HepG2 (cell line): ENCODE data around the gene MAPK1. TPM values are rescaled to one million over a fixed set of nuclear protein-coding genes. Genes with fewer than 3 reads are reported as not detected.

Experiments used
- ATAC-seq: fragments of 200-7000 bp; cut with Tn5 transposase; 3 replicates; pipeline ENCODE4 v1.9.1; 2020; ENCODE audit warnings: mild to moderate bottlenecking, moderate library complexity
- BruUV-seq: library from RNA; stranded (reverse); fragments of 400-500 nt; replicated peaks from 2 replicates; lab custom pipeline; 2021; lab: Mats Ljungman, UMichigan
- CTCF ChIA-PET: fragments of 300-600 bp; formaldehyde crosslinking; extraction: SDS; loops from one replicate; lab custom pipeline; 2021; ENCODE audit warnings: low total read pairs, inconsistent platforms, low intra/inter-chr PET ratio; lab: Yijun Ruan, JAX
- POLR2A ChIA-PET: fragments of 350-600 bp; sonication (Branson Sonifier 250); formaldehyde crosslinking; loops from one replicate; lab custom pipeline; 2020; ENCODE audit warnings: antibody characterized with exemption, inconsistent platforms; lab: Yijun Ruan, JAX
- DNase-seq: peaks from one replicate; pipeline ENCODE4 v3.0.0-alpha.2; 2015; ENCODE audit warnings: low spot score
- FAIRE-seq: peaks from 3 replicates; lab custom pipeline; 2011; peaks lifted over from hg19 to GRCh38; lab: Jason Lieb, UNC
- H2AFZ ChIP-seq: one replicate; pipeline ENCODE4 v1.6.1; 2011; ENCODE audit warnings: low read length, inconsistent platforms
- H3K27ac ChIP-seq: fragments of 300-600 bp; 3 replicates; pipeline ENCODE4 v1.8.0; 2011; ENCODE audit warnings: mixed run types, mild to moderate bottlenecking, mixed read lengths, low read length, inconsistent platforms; ENCODE audit not compliant: insufficient read depth; ENCODE audit errors: extremely low read length
- H3K27me3 ChIP-seq, 2 experiments: fragments of 200-600 bp in 1 of 2; 2 replicates in 1 of 2; 3 replicates in 1 of 2; pipeline versions ENCODE4 v1.6.0 to v1.8.0; 2011; ENCODE audit warnings: low read length in 2 of 2, mild to moderate bottlenecking in 2 of 2, moderate library complexity in 2 of 2, inconsistent platforms in 1 of 2; ENCODE audit not compliant: insufficient read depth in 2 of 2, control insufficient read depth in 1 of 2
- H3K36me3 ChIP-seq, 2 experiments: fragments of 200-600 bp in 1 of 2; replicated peaks in 1 of 2; 2 replicates in 1 of 2; 3 replicates in 1 of 2; pipeline versions ENCODE4 v1.5.1 to v1.8.0; 2011; ENCODE audit warnings: low read length in 2 of 2, inconsistent platforms in 1 of 2; ENCODE audit not compliant: insufficient read depth in 2 of 2, control insufficient read depth in 1 of 2
- H3K4me1 ChIP-seq: 2 replicates; pipeline ENCODE4 v1.5.1; 2012; ENCODE audit warnings: low read length, inconsistent platforms; ENCODE audit not compliant: insufficient read depth
- H3K4me2 ChIP-seq: 2 replicates; pipeline ENCODE4 v1.6.0; 2011; ENCODE audit warnings: low read depth, low read length, inconsistent platforms
- H3K4me3 ChIP-seq, 3 experiments: fragments of 200-600 bp in 1 of 3; sonication (generic), shearing (Covaris generic) in 1 of 3; replicated peaks in 1 of 3; 2 replicates each; pipeline ENCODE4 v1.5.1; 2011 to 2016; ENCODE audit warnings: low read length in 3 of 3, inconsistent platforms in 2 of 3, low read depth in 2 of 3, mild to moderate bottlenecking in 2 of 3, control low read depth in 1 of 3, mixed read lengths in 1 of 3; ENCODE audit not compliant: insufficient read depth in 1 of 3
- H3K79me2 ChIP-seq: one replicate; pipeline ENCODE4 v1.6.1; 2011; ENCODE audit warnings: low read length, inconsistent platforms; ENCODE audit not compliant: insufficient read depth
- H3K9ac ChIP-seq: 2 replicates; pipeline ENCODE4 v1.6.0; 2011; ENCODE audit warnings: mild to moderate bottlenecking, low read depth, low read length, inconsistent platforms; ENCODE audit not compliant: insufficient read depth
- H3K9me3 ChIP-seq: 2 replicates; pipeline ENCODE4 v1.5.1; 2012; ENCODE audit warnings: mild to moderate bottlenecking, low read length
- H4K20me1 ChIP-seq: 2 replicates; pipeline ENCODE4 v1.6.0; 2011; ENCODE audit warnings: inconsistent platforms, mild to moderate bottlenecking, low read length, moderate library complexity; ENCODE audit not compliant: insufficient read depth
- AGO1 ChIP-seq: fragments of 200-400 bp; formaldehyde crosslinking; IDR thresholded peaks from 2 replicates; pipeline ENCODE4 v1.6.1; 2017; ENCODE audit warnings: mild to moderate bottlenecking, low read depth, low read length, moderate library complexity; ENCODE audit not compliant: poor library complexity, severe bottlenecking
- EED ChIP-seq: sonication (generic); formaldehyde crosslinking; IDR thresholded peaks from 2 replicates; pipeline ENCODE4 v1.5.0; 2020; ENCODE audit warnings: mild to moderate bottlenecking, missing genetic modification reagents
- JUND ChIP-seq: sonication (generic); formaldehyde crosslinking; IDR thresholded peaks from 2 replicates; pipeline ENCODE4 v1.8.0; 2022; ENCODE audit warnings: mild to moderate bottlenecking, missing genetic modification reagents
- MAFK ChIP-seq, 2 experiments: IDR thresholded peaks in 1 of 2; conservative IDR thresholded peaks in 1 of 2; 2 replicates each; pipeline ENCODE4 v1.6.1; 2011; ENCODE audit warnings: improper control_type of control experiment in 2 of 2, low read length in 2 of 2
- RFXANK ChIP-seq: IDR thresholded peaks from 2 replicates; pipeline ENCODE4 v1.6.1; 2016
- STAT6 ChIP-seq: sonication (generic); formaldehyde crosslinking; IDR thresholded peaks from 2 replicates; pipeline ENCODE4 v1.4.0; 2020; ENCODE audit warnings: missing genetic modification reagents, mild to moderate bottlenecking, borderline replicate concordance
- TAF15 ChIP-seq: fragments of 200-400 bp; formaldehyde crosslinking; IDR thresholded peaks from one replicate; pipeline ENCODE4 v1.6.1; 2018; ENCODE audit warnings: mild to moderate bottlenecking, low read depth, low read length; ENCODE audit not compliant: poor library complexity, severe bottlenecking
- ZNF30 ChIP-seq: sonication (generic); formaldehyde crosslinking; IDR thresholded peaks from 2 replicates; pipeline ENCODE4 v1.5.0; 2020; ENCODE audit warnings: mild to moderate bottlenecking, missing genetic modification reagents
- ZNF318 ChIP-seq: sonication (generic); formaldehyde crosslinking; IDR thresholded peaks from 2 replicates; pipeline ENCODE4 v1.4.0; 2020; ENCODE audit warnings: mild to moderate bottlenecking, missing genetic modification reagents
- ZNF567 ChIP-seq: sonication (generic); formaldehyde crosslinking; IDR thresholded peaks from 2 replicates; pipeline ENCODE4 v1.8.1; 2023; ENCODE audit warnings: mild to moderate bottlenecking, missing genetic modification reagents, borderline replicate concordance
- ZNF674 ChIP-seq: sonication (generic); formaldehyde crosslinking; IDR thresholded peaks from 2 replicates; pipeline ENCODE4 v1.5.0; 2020; ENCODE audit warnings: low read depth, mild to moderate bottlenecking, missing genetic modification reagents
- ZNF704 ChIP-seq: sonication (generic); formaldehyde crosslinking; IDR thresholded peaks from 2 replicates; pipeline ENCODE4 v1.8.1; 2023; ENCODE audit warnings: mild to moderate bottlenecking, inconsistent platforms, moderate library complexity, missing genetic modification reagents, borderline replicate concordance
- WGBS: methylation state at CpG from one replicate; pipeline ENCODE4 v1.1.6; 2017; ENCODE audit warnings: low lambda C conversion rate; 5-methylcytosine and 5-hydroxymethylcytosine counted together
- in situ Hi-C: cut with HindIII; loops from 2 replicates; pipeline ENCODE4 v1.10.0; 2017; ENCODE audit warnings: low pct_unique_long_range_greater_than_20kb; ENCODE audit not compliant: extremely low pct_ligation_motif_present
- intact Hi-C: fragments of 100-400 bp; cut with micrococcal nuclease; formaldehyde crosslinking; loops from one replicate; pipeline ENCODE4 v1.10.0; 2022; ENCODE audit not compliant: unreplicated experiment
- polyA plus RNA-seq, 8 experiments: library from polyadenylated mRNA; depleted of rRNA in 3 of 8; stranded (reverse) in 7 of 8; unstranded in 1 of 8; fragments of >200 nt; fragmentation: Illumina TruSeq in 4 of 8; extraction: Trizol in 4 of 8; gene quantifications; 2 replicates each; pipeline versions ENCODE4 v1.2.1 to v1.2.3, GENCODE V29; 2011 to 2016; ENCODE audit warnings: low read depth in 4 of 8, missing spikeins in 1 of 8, mixed read lengths in 1 of 8; ENCODE audit not compliant: insufficient read depth in 1 of 8
- total RNA-seq, 5 experiments: library from RNA; depleted of rRNA; stranded (reverse); fragments of >200 nt; fragmentation: Illumina TruSeq; extraction: Trizol; gene quantifications; 2 replicates each; pipeline ENCODE4 v1.2.3, GENCODE V29; 2016; ENCODE audit warnings: low read depth in 1 of 5

Gene MAPK1
- total and polyA plus RNA-seq, 2 of the 13 experiments (the other 11 are each of a cell fraction or from before 2014, with no cell fraction given), result 107 to 114 TPM

- in situ Hi-C loops (no loop called here), intact Hi-C loops (no loop called here)
- peaks cover 0 to 11% of the 10 kb centered on the region in 2 experiments; a peak in 1 of 5 replicates for H3K27me3 ChIP-seq
- FAIRE-seq (no peak), ATAC-seq (no peak; the same call in 2 of the 3 replicates), DNase-seq (no peak)
- no peaks in the 10 kb centered on the region for H4K20me1 ChIP-seq
- H3K4me3 ChIP-seq, result no peak overlapping the region
- BruUV-seq, result no TSS peak
- H3K36me3 ChIP-seq, result no peaks in the 10 kb centered on the region
- no peak overlapping the region for H2AFZ ChIP-seq
- no peak overlapping the region for H3K9ac ChIP-seq
- H3K79me2 ChIP-seq, result no peaks in the 10 kb centered on the region
- ChIA-PET CTCF (no interaction called here), POLR2A (interaction anchor here (1.5 kb wide), 1 partner anchor 42 kb away, joined by 4 read pairs; the partner anchor contains the start of gene PPIL2)
- H3K27ac ChIP-seq, result no peak overlapping the region
- WGBS, result 63% methylated on average over 1 of the region's 3 CpGs
- H3K9me3 ChIP-seq, result no peaks in the 10 kb centered on the region
- TF ChIP-seq ZNF704 (CRISPR knock-in tag), result no peak
- no peak for TF ChIP-seq ZNF30 (CRISPR knock-in tag)
- no peak for TF ChIP-seq JUND
- TF ChIP-seq TAF15, result no peak
- no peak for TF ChIP-seq ZNF567 (CRISPR knock-in tag)
- TF ChIP-seq EED (CRISPR knock-in tag), result no peak
- TF ChIP-seq ZNF318 (CRISPR knock-in tag), result no peak
- TF ChIP-seq MAFK (conservative IDR thresholded peaks at IDR 0.05 in 1 of 2, IDR thresholded peaks at IDR 0.05 in 1 of 2; ENCODE audit: low read length in 2 of 2), result no peak
- no peak for TF ChIP-seq ZNF674 (CRISPR knock-in tag)
- TF ChIP-seq STAT6 (CRISPR knock-in tag), result no peak
- no peak for TF ChIP-seq AGO1
- TF ChIP-seq RFXANK (CRISPR knock-in tag), result no peak
- peaks cover 23% of the 10 kb centered on the region for H3K4me1 ChIP-seq
- H3K4me2 ChIP-seq, result no peak overlapping the region
Measured at GRCh38 chr22:21707677-21708076, 159.8 kb downstream of the MAPK1 start.
